ENCODE measurements around the gene LCORL.

DNA sequence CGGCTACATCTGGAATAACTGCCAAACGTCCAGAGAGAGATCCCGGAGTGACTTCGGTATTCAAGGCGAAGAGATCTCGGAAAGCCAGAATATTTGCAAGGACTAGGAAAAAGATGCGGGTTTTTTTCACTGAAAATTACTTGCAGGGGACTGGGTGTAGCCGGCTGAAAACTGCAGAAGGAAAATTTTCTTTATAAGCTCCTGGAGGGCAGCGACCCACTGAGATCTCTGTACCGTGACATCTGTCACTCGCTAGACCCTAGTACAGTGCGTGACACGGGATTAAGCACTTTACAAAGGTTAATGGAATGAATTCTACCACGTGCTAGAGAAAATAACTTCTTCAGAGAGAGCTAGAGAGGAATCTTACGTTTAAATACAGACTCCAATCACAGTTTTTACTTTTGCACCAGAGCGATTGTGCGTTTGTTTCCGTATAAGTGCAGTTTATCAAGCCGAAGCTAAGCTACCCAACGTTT lies 1.1 kb upstream of the LCORL start:
- TF ChIP-seq, protein P1, sequence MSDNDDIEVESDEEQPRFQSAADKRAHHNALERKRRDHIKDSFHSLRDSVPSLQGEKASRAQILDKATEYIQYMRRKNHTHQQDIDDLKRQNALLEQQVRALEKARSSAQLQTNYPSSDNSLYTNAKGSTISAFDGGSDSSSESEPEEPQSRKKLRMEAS (IDR thresholded peaks at IDR 0.05; ENCODE audit: insufficient read depth, insufficient read length), result no peak
- TF ChIP-seq CTCF (IDR thresholded peaks at IDR 0.05; ENCODE audit: extremely low read depth in 1 of 2, insufficient read depth in 1 of 2, low read depth in 1 of 2, low read length in 2 of 2) (no peak), POLR2A (IDR thresholded peaks at IDR 0.05; ENCODE audit: low read depth, low read length) (no peak), MYC (IDR thresholded peaks at IDR 0.05; ENCODE audit: low read depth, low read length) (no peak), EZH2 (IDR thresholded peaks at IDR 0.05; ENCODE audit: borderline replicate concordance, low read depth, low read length, severe bottlenecking) (no peak)

All from endothelial cell of umbilical vein (primary cell).